H9 (cell line): ENCODE measurements around the gene SPRY2. TPM values are rescaled to one million over a fixed set of nuclear protein-coding genes. Genes with fewer than 3 reads are reported as not detected.

Experiments used
- DNase-seq: peaks from one replicate; pipeline ENCODE4 v3.0.0-alpha.2; 2017
- H2AFZ ChIP-seq: one replicate; pipeline ENCODE4 v1.6.1; 2013; ENCODE audit warnings: mild to moderate bottlenecking, low read length, control low read depth, moderate library complexity
- H2AK5ac ChIP-seq: 2 replicates; pipeline ENCODE4 v1.6.1; 2013; ENCODE audit warnings: low read length, control low read depth, mixed read lengths; ENCODE audit not compliant: insufficient read length
- H2BK120ac ChIP-seq: one replicate; pipeline ENCODE4 v1.6.1; 2013; ENCODE audit warnings: low read depth, mild to moderate bottlenecking, low read length, control low read depth, inconsistent platforms; ENCODE audit not compliant: poor library complexity, severe bottlenecking
- H2BK12ac ChIP-seq: 2 replicates; pipeline ENCODE4 v1.6.1; 2013; ENCODE audit warnings: low read length, control low read depth, mixed read lengths, low read depth; ENCODE audit not compliant: insufficient read length
- H2BK15ac ChIP-seq: 2 replicates; pipeline ENCODE4 v1.6.1; 2013; ENCODE audit warnings: low read depth, low read length, control low read depth
- H2BK20ac ChIP-seq: one replicate; pipeline ENCODE4 v1.6.1; 2013; ENCODE audit warnings: low read depth, mild to moderate bottlenecking, low read length, control low read depth, inconsistent platforms; ENCODE audit not compliant: poor library complexity, severe bottlenecking
- H2BK5ac ChIP-seq: 2 replicates; pipeline ENCODE4 v1.6.1; 2013; ENCODE audit warnings: low read length, control low read depth, mixed read lengths; ENCODE audit not compliant: insufficient read length
- H3K14ac ChIP-seq: 2 replicates; pipeline ENCODE4 v1.6.1; 2013; ENCODE audit warnings: low read length, control low read depth; ENCODE audit not compliant: insufficient read depth
- H3K18ac ChIP-seq: 2 replicates; pipeline ENCODE4 v1.6.1; 2013; ENCODE audit warnings: low read depth, mild to moderate bottlenecking, mixed read lengths, low read length, control low read depth; ENCODE audit not compliant: insufficient read length
- H3K23ac ChIP-seq: 2 replicates; pipeline ENCODE4 v1.6.1; 2013; ENCODE audit warnings: low read length, control low read depth, mixed read lengths, low read depth; ENCODE audit not compliant: insufficient read length
- H3K23me2 ChIP-seq: 2 replicates; pipeline ENCODE4 v1.6.1; 2013; ENCODE audit warnings: low read depth, mild to moderate bottlenecking, mixed read lengths, low read length, control low read depth; ENCODE audit not compliant: insufficient read length, poor library complexity, severe bottlenecking
- H3K27ac ChIP-seq: 2 replicates; pipeline ENCODE4 v1.5.1; 2013; ENCODE audit warnings: low read length, control low read depth, mixed read lengths, low read depth; ENCODE audit not compliant: insufficient read length
- H3K27me3 ChIP-seq: 2 replicates; pipeline ENCODE4 v1.6.1; 2013; ENCODE audit warnings: low read length, control low read depth, inconsistent platforms; ENCODE audit not compliant: insufficient read depth
- H3K4ac ChIP-seq: 2 replicates; pipeline ENCODE4 v1.6.1; 2013; ENCODE audit warnings: low read depth, mild to moderate bottlenecking, control low read depth, inconsistent platforms, low read length, moderate library complexity
- H3K4me1 ChIP-seq: 2 replicates; pipeline ENCODE4 v1.6.1; 2013; ENCODE audit warnings: low read length, control low read depth, inconsistent platforms; ENCODE audit not compliant: insufficient read depth
- H3K4me2 ChIP-seq: 2 replicates; pipeline ENCODE4 v1.6.1; 2013; ENCODE audit warnings: low read length, control low read depth, mixed read lengths; ENCODE audit not compliant: insufficient read length, insufficient read depth
- H3K56ac ChIP-seq: 2 replicates; pipeline ENCODE4 v1.6.1; 2013; ENCODE audit warnings: low read depth, mild to moderate bottlenecking, mixed read lengths, low read length, control low read depth; ENCODE audit not compliant: insufficient read length
- H3K79me1 ChIP-seq: 2 replicates; pipeline ENCODE4 v1.6.1; 2013; ENCODE audit warnings: low read depth, mild to moderate bottlenecking, moderate library complexity, low read length, control low read depth, inconsistent platforms; ENCODE audit not compliant: insufficient read depth, poor library complexity, severe bottlenecking
- H3K79me2 ChIP-seq: 2 replicates; pipeline ENCODE4 v1.6.1; 2013; ENCODE audit warnings: low read length, control low read depth, inconsistent platforms; ENCODE audit not compliant: insufficient read depth
- H3K9ac ChIP-seq: 2 replicates; pipeline ENCODE4 v1.6.1; 2013; ENCODE audit warnings: low read length, control low read depth, mixed read lengths; ENCODE audit not compliant: insufficient read length; ENCODE audit errors: extremely low read depth
- H3K9me3 ChIP-seq: one replicate; pipeline ENCODE4 v1.6.1; 2013; ENCODE audit warnings: low read depth, low read length, inconsistent platforms; ENCODE audit not compliant: control insufficient read depth
- H3T11ph ChIP-seq: one replicate; pipeline ENCODE4 v1.6.1; 2013; ENCODE audit warnings: mild to moderate bottlenecking, low read length, control low read depth, inconsistent platforms
- H4K20me1 ChIP-seq: one replicate; pipeline ENCODE4 v1.6.1; 2013; ENCODE audit not compliant: control insufficient read depth, insufficient read length, insufficient read depth
- H4K5ac ChIP-seq: 2 replicates; pipeline ENCODE4 v1.6.1; 2013; ENCODE audit warnings: low read depth, mild to moderate bottlenecking, mixed read lengths, low read length, control low read depth; ENCODE audit not compliant: insufficient read length
- H4K8ac ChIP-seq: replicated peaks from 2 replicates; pipeline ENCODE4 v1.6.1; 2013; ENCODE audit warnings: low read length, control low read depth, mixed read lengths, low read depth; ENCODE audit not compliant: insufficient read length
- H4K91ac ChIP-seq: 2 replicates; pipeline ENCODE4 v1.6.1; 2013; ENCODE audit warnings: low read depth, mild to moderate bottlenecking, moderate library complexity, mixed read lengths, low read length, control low read depth; ENCODE audit not compliant: insufficient read length
- H3K27ac Mint-ChIP-seq, 3 experiments: 2 replicates in 2 of 3; 3 replicates in 1 of 3; pipeline ENCODE4 v1.8.0; 2020 to 2021; ENCODE audit warnings: mixed read lengths in 3 of 3, mild to moderate bottlenecking in 1 of 3, moderate library complexity in 1 of 3
- H3K27me3 Mint-ChIP-seq: 2 replicates; pipeline ENCODE4 v1.8.0; 2021; ENCODE audit warnings: low read depth, mild to moderate bottlenecking, moderate library complexity, mixed read lengths
- H3K36me3 Mint-ChIP-seq, 3 experiments: 2 replicates in 2 of 3; 3 replicates in 1 of 3; pipeline ENCODE4 v1.8.0; 2020 to 2021; ENCODE audit warnings: low read depth in 3 of 3, mixed read lengths in 3 of 3; ENCODE audit not compliant: insufficient read depth in 1 of 3
- H3K4me1 Mint-ChIP-seq, 2 experiments: 2 replicates each; pipeline ENCODE4 v1.8.0; 2020; ENCODE audit warnings: mixed read lengths in 2 of 2
- H3K4me3 Mint-ChIP-seq, 2 experiments: 2 replicates in 1 of 2; 3 replicates in 1 of 2; pipeline ENCODE4 v1.8.0; 2020 to 2021; ENCODE audit warnings: mild to moderate bottlenecking in 2 of 2, mixed read lengths in 2 of 2, moderate library complexity in 1 of 2
- H3K9me3 Mint-ChIP-seq, 2 experiments: 2 replicates in 1 of 2; 3 replicates in 1 of 2; pipeline ENCODE4 v1.8.0; 2020; ENCODE audit warnings: mild to moderate bottlenecking in 2 of 2, mixed read lengths in 2 of 2, moderate library complexity in 1 of 2
- WGBS: extraction: QIAGEN DNeasy Blood & Tissue Kit; methylation state at CpG from one replicate; pipeline ENCODE4 v1.1.7; 2013; ENCODE audit warnings: missing lambda C conversion rate, low lambda C conversion rate, mixed read lengths; ENCODE audit not compliant: insufficient read length; ENCODE audit errors: extremely low coverage; 5-methylcytosine and 5-hydroxymethylcytosine counted together
- total RNA-seq: library from RNA; stranded (reverse); gene quantifications from 2 replicates; pipeline ENCODE4 v1.2.1, GENCODE V29; 2021
- TF ChIP-seq, protein P1 (sequence below): fragments of 200-600 bp; sonication (generic); conservative IDR thresholded peaks from 3 replicates; pipeline ENCODE4 v1.8.0; 2021; ENCODE audit warnings: antibody characterized with exemption, mild to moderate bottlenecking

SPRY2 gene
- total RNA-seq, 1 experiment from 2014 or later, result 56.4 TPM

DNA sequence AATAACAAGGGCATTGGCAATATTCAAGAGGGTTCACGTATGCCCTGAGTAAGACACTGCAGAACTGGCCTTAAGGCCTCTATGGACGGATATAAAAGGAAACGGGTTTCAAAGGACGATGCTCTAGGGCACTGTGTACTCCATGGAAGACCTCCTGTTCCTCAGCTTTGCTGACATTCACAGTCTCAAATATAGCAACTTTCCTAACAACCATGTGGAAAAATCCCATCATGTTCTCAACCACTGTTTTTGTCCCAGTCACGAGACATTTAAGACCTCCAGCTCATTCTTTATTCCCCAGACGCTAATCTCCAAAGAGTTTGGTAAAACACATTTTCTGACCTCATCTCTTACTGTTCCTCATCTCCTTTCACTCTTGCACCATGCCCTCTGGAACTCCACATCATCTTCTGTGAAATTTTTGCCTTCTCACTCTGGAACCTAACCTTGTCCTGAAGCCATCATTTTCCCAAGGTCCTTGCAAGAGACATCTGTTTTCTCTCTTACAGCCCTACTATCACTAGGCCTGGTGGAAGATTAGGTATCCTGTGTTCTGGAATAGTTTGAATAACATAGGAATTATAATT lies 37.6 kb downstream of the SPRY2 start:
- DNase-seq, result no peak
- TF ChIP-seq, protein P1, sequence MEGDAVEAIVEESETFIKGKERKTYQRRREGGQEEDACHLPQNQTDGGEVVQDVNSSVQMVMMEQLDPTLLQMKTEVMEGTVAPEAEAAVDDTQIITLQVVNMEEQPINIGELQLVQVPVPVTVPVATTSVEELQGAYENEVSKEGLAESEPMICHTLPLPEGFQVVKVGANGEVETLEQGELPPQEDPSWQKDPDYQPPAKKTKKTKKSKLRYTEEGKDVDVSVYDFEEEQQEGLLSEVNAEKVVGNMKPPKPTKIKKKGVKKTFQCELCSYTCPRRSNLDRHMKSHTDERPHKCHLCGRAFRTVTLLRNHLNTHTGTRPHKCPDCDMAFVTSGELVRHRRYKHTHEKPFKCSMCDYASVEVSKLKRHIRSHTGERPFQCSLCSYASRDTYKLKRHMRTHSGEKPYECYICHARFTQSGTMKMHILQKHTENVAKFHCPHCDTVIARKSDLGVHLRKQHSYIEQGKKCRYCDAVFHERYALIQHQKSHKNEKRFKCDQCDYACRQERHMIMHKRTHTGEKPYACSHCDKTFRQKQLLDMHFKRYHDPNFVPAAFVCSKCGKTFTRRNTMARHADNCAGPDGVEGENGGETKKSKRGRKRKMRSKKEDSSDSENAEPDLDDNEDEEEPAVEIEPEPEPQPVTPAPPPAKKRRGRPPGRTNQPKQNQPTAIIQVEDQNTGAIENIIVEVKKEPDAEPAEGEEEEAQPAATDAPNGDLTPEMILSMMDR, result no peak
- H3K23me2 ChIP-seq, result no peaks in the 10 kb centered on the region
- H3K4me2 ChIP-seq, result no peak overlapping the region
- no peaks in the 10 kb centered on the region for H3K79me2 ChIP-seq
- no peak overlapping the region for H2BK12ac ChIP-seq
- no CpG with 5 or more reads among the region's 6 CpGs for WGBS
- H3K27ac Mint-ChIP-seq, result no peak overlapping the region
- H3K36me3 Mint-ChIP-seq, result peaks cover 3 to 5% (median 4%) of the 10 kb centered on the region in 3 experiments; a peak in 4 of 7 replicates
- no peak overlapping the region for H4K5ac ChIP-seq
- no peaks in the 10 kb centered on the region for H3K27me3 Mint-ChIP-seq
- H3K79me1 ChIP-seq, result no peaks in the 10 kb centered on the region
- H2BK5ac ChIP-seq, result no peak overlapping the region
- no peak overlapping the region for H3K9ac ChIP-seq
- H3K4ac ChIP-seq, result no peak overlapping the region
- H4K8ac ChIP-seq, result no peak overlapping the region
- H4K91ac ChIP-seq, result no peak overlapping the region
- H3K27me3 ChIP-seq, result no peaks in the 10 kb centered on the region
- H2AFZ ChIP-seq, result no peak overlapping the region
- no peaks in the 10 kb centered on the region for H3K9me3 ChIP-seq
- no peak overlapping the region; a peak in 1 of 5 replicates for H3K4me3 Mint-ChIP-seq
- no peak overlapping the region for H3K18ac ChIP-seq
- no peaks in the 10 kb centered on the region for H3K9me3 Mint-ChIP-seq
- no peak overlapping the region for H2BK20ac ChIP-seq
- no peaks in the 10 kb centered on the region; the same call in 1 of the 2 replicates for H3K4me1 ChIP-seq
- H3T11ph ChIP-seq, result no peak overlapping the region
- H3K4me1 Mint-ChIP-seq, result peaks cover 9 to 16% of the 10 kb centered on the region in 2 experiments
- H4K20me1 ChIP-seq, result no peaks in the 10 kb centered on the region
- H3K23ac ChIP-seq, result no peak overlapping the region
- no peak overlapping the region for H2AK5ac ChIP-seq
- no peak overlapping the region for H3K56ac ChIP-seq
- H2BK15ac ChIP-seq, result no peak overlapping the region
- H2BK120ac ChIP-seq, result no peak overlapping the region
- H3K27ac ChIP-seq, result no peak overlapping the region
- no peak overlapping the region for H3K14ac ChIP-seq
